ENCODE results near the gene MBD3. TPM values are rescaled to one million over a fixed set of nuclear protein-coding genes. Genes with fewer than 3 reads are reported as not detected.

The MBD3 gene
- total RNA-seq, 1 donor from 2014 or later, result 82.8 TPM

DNA sequence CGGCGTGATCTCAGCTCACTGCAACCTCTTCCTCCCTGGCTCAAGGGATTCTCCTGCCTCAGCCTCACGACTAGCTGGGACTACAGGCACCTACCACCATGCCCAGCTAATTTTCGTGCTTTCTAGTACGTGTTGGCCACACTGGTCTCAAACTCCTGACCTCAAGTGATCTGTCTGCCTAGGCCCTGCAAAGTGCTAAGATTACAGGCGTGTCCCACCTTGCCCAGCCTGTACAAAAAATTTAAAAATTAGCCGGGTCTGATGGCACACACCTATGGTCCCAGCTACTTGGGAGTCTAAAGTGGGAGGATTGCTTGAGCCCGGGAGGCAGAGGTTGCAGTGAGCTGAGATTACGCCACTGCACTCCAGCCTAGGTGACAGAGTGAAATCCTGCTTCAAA lies 19.9 kb downstream of the MBD3 start:
- DNase-seq (ENCODE audit: low spot score), result no peak

DNA sequence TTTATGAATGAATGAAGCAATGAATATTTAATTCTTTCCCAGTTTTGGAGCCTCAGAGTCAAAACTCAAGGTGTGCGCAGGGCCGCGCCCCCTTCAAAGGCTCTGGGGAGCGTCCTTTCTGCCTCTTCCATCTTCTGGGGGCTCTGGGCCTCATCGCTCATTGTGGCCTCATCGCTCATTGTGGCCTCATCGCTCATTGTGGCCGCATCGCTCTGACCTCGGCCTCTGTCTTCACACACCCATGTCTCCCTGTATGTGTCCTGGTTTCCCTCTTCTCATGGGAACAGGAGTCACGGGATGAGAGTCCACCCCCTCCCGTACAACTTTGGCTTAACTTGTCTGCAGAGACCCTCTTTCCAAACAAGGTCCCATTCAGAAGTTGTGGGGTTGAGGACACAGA lies 21.3 kb downstream of the MBD3 start:
- no peak for DNase-seq (ENCODE audit: low spot score)

DNA sequence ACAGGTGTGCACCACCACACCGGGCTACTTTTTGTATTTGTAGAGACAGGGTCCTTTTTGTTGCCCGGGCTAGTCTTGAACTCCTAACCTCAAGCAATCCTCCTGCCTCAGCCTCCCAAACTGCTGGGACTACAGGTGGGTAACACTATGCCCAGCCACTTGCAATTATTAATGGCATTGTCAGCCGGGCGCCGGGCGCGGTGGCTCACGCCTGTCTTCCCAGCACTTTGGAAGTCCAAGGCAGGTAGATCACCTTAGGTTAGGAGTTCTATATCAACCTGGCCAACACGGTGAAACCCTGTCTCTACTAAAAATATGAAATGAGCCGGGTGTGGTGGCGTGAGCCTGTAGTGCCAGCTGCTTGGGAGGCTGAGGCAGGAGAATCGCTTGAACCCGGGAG lies 21.8 kb downstream of the MBD3 start:
- DNase-seq (ENCODE audit: low spot score), result no peak

- DNase-seq (ENCODE audit: low spot score), result no peak
Observed at GRCh38 chr19:1569997-1570396, 22.7 kb downstream of the MBD3 start.

DNA sequence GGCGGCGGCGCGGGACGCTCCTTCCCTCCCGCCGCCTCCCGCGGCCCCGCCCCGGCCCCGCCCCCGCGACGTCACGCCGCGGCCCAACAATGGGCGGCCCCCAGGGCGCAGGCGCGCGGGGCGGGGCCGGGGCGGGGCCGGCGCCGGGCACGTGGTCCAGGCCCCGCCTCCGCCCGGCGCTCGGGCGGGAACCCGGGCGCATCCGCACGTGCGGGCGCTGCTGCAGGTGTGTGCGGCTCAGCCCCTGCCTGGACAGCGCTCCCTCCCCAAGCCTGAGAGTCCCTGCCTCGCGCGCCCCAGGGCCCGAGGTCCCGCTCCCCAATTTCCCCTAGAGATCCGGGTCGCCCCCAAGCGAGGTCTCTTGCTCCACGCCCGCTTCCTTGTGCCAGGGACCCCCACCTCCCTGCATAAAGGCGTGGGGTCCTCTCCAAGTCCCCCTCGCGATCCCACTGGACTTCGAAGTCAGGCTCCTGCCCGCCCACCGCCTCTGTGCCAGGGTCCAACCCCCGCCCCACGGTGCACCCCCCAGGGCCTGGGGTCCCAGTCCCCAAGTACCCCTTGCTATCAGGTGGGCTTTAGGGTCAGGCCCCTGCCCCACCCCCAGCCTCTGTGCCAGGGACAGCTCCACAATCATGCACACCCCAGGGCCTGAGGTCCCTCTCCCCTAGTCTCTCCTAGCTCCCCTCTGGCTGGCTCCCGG lies 24.2 kb downstream of the MBD3 start, which contains the start of gene MEX3D:
Gene MEX3D, minus strand, starts transcription at position 6 of the 700 bp plus-strand sequence. CDS start 267 bp downstream, outside the sequence.
- peak; percentile 78 for DNase-seq (ENCODE audit: low spot score)

- no peak for DNase-seq (ENCODE audit: low spot score)
Observed at GRCh38 chr19:1567848-1568227, 24.8 kb downstream of the MBD3 start.

DNA sequence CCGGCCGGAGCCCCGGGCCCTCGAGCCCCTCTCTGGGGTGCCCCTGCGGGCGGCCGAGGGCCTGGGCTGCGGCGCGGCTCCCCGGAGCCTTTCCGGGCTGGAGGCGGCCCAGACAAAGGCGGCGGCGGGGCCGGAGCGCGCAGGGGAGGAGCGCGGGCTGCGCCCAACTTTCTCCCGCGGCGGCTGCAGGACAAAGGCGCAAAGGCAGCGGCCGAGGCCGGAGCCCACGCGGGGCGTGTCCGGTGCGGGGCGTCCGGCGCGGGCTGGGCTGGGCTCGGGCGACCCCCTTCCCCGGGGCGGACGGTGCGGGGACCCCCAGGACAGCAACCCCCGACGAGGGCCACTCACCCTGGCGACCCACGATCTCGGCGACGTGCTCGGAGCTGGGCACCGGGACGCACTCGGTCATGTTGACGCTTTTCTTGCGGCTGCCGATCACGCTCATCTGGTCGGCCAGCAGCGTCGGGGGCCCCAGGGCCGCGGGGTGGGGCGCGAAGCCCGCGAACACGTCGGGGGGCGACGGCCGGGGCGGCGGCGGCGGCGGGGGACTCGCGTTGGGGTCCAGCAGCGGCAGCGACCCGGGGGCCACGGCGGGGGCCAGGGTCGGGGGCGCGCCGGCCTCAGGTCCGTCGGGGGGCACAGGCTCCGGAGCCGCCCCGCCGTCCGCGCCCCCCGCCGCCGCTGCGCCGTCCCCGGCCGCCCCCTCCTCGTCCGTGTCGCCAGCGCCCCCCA lies 25.4 kb downstream of the MBD3 start:
- no peak for DNase-seq (ENCODE audit: low spot score)

DNA sequence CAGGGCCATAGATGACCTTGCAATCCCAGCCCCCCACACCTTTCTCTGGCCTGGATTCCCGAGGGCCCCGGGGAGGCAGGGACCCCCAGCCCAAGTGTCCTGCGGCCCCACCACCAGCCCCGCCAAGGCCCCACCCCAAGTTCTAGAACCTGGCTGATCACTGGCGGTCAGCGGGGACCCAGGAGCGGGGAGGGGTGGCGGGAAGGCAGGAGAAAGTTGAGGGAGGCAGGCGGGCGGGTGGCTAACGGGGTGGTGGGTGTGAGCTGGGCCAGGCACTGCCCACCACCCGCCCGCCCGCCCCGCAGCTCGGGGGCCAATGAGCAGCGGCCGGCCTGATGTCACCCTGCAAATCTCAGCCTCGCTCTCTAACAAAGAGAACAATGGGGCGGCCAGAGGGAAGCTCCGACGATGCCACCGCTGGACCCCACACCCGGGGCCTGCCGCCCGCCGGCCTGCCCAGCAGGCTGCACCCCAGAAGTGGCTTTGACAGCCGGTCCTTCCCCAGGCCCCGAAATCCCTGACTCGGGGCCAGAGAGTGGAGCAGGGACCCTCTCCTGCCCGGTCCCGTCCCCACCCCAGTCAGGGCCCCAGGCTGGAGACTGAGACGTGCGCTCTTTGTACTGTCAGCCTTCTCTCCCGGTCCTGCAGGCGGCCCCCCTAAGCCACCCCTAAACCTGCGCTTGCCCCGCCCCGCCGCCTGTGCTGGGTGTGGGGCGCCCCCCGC lies 26.1 kb downstream of the MBD3 start:
- peak; percentile 76 for DNase-seq (ENCODE audit: low spot score)

- no peak for DNase-seq (ENCODE audit: low spot score)
Observed at GRCh38 chr19:1563251-1563650, 29.4 kb downstream of the MBD3 start.

GRCh38 chr19:1561236-1561842 lies 31.3 kb downstream of the MBD3 start:
- no peak for DNase-seq (ENCODE audit: low spot score)

DNA sequence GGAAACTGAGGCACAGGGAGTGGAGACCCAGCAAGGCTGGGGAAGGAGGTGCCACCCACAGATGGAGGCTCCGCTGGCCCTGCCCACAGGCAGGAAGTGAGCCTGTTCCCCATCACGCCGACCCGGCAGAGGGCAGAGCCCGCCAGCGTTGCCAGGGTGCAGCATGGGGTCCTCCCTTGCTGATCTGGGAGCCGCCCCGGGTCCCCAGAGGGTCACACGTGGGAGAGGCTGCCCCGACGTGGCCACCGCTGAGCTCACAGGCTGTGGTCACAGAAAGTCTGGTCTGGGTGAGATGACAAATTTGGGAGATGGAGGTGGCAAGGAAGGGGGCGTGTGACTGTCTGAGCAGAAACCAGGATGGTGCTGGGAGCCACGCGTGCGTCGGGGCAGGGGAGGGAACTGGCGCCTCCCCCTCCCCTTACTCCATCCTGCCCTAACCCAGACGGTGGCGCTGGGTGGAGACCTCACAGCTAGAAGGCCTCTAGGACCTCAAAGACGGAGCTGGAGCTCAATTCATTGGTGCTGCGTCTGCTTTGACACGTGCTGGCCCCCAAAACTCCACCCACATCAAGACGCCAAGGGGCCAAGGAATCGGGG lies 32.3 kb downstream of the MBD3 start:
- DNase-seq (ENCODE audit: low spot score), result no peak

DNA sequence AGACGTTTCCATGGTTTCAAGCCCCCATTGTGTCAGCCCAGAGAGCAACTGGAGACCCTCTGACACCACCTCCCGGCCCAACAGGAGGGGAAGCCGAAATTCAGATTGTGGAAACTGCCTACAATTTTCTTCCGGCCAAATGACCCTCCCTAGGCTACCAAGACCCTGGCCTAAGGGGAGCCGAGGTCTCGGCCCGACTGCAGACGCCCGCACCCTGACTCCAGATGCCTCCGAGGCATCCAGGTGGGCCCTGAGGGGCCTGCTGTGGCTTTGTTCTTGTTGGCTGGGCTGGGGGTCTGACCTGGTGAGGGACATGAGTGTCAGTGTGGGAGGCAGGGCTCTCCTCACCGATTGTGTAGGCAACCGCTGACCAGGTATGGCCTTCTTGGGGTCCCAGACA lies 34.1 kb downstream of the MBD3 start:
- no peak for DNase-seq (ENCODE audit: low spot score)

DNA sequence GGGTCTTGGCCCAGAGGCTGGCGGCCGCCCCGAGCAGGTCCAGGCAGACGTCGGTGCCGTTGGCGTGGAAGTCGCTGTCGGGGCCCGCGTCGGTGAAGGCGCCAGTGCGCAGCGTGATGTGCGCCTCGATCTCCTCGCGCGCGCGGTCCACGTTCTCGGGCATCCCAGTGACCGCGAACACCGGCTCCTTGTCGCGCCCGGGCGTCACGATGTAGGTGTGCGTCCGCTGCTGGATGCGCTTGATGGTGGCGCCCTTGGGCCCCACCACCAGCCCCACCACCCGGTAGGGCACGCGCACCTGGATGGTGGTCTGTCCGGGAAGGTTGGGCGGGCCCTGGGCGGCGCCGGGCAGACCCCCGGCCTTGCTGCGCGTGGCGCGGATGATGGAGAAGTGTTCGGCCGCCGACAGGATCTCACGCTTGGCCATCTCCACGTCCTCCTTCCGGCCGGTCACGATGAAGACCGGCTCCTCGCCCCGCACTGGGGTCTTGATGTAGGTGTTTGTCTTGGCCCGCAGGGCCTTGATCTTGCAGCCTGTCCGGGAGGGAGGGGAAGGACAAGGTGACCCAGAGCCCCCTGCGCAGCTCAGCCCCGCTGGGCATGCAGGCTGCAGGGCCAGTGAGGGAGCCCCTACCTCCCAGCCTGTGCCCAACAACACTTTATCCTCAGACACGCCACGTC lies 36.1 kb downstream of the MBD3 start:
- DNase-seq (ENCODE audit: low spot score), result no peak

GRCh38 chr19:1555487-1556389 lies 36.9 kb downstream of the MBD3 start:
- DNase-seq (ENCODE audit: low spot score), result no peak

DNA sequence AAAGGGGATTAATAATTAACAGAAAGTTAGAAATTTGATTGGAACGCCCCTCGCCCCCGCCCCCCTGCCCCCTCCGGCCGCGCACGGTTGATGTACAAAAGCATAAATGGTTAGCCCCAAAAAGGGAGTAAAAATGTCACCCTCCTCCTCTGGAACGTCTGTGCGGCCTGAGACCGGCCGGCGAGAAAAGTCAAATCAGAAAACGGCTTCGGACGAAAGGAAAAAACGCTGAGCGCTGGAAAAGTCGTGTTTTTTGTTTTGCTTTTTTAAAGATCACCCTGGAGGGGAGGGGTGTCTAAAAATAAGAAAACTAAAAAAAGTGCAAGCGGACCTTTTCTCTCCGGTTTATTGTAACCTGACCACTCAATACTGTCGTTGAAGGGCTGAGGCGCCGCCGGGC lies 37.7 kb downstream of the MBD3 start:
- no peak for DNase-seq (ENCODE audit: low spot score)

DNA sequence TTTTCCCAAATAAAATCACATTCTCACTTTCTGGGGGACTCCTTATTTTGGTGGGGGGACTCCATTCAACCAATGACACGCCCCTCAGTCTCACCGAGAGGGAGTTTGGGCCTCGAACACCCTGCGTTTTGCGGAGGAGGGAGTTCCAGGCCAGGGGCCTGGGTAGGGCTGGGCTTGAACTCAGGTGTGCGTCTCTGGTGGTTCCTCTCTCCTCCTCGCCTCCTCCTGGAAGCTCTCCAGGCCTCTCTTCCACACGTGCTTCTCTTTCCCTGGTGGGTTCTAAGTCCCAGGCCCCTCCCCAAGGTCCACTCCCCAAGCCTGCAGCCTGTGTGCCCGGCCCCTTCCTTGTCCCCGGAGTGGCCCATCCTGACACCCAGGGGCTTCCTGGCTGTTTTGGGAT lies 39.2 kb downstream of the MBD3 start:
- DNase-seq (ENCODE audit: low spot score), result no peak

- no peak for DNase-seq (ENCODE audit: low spot score)
Observed at GRCh38 chr19:1551068-1552040, 41.3 kb downstream of the MBD3 start.

DNA sequence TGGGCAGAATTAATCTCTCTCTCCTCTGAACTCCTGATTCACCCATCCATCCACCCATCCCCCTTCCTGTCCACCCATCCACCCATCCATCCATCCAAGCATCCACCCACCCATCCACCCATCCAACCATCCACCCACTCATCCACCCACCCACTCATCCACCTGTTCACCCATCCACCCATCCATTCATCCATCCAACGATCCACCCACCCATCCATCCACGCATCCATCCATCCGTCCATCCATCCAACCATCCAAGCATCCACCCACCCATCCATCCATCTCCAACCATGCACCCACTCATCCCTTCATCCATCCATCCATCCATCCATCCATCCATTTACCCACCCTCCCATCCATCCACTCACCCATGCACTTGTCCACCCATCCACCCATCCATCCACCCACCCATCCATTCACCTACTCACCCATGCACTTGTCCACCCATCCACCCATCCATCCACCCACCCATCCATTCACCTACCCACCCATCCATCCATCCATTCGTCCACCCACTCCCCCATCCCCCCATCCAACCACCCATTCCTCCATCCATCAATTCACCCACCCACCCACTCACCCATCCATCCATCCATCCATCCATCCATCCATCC lies 43.2 kb downstream of the MBD3 start:
- DNase-seq (ENCODE audit: low spot score), result no peak

All from mucosa of gallbladder (tissue), 1 donor.